Smooth muscle cell (in vitro differentiated cells): ENCODE measurements around the gene DLG5. TPM values are rescaled to one million over a fixed set of nuclear protein-coding genes. Genes with fewer than 3 reads are reported as not detected.

Experiments
- DNase-seq: peaks from one replicate; lab custom pipeline; 2025; ENCODE audit not compliant: unreplicated experiment; lab: John Stamatoyannopoulos, UW
- H2AFZ ChIP-seq: fragments of 200-600 bp; sonication (generic); 2 replicates; pipeline ENCODE4 v1.6.0; 2016; ENCODE audit warnings: antibody characterized with exemption, low read depth, mild to moderate bottlenecking
- H3F3A ChIP-seq: fragments of 200-600 bp; sonication (generic); 2 replicates; pipeline ENCODE4 v1.6.0; 2017; ENCODE audit warnings: antibody characterized with exemption, low read depth
- H3K27ac ChIP-seq: fragments of 200-600 bp; sonication (generic); 2 replicates; pipeline ENCODE4 v1.5.1; 2016; ENCODE audit warnings: low read depth, mild to moderate bottlenecking
- H3K27me3 ChIP-seq: fragments of 200-600 bp; sonication (generic); 2 replicates; pipeline ENCODE4 v1.6.1; 2016; ENCODE audit warnings: low read depth, mild to moderate bottlenecking
- H3K36me3 ChIP-seq: fragments of 200-600 bp; sonication (generic); 2 replicates; pipeline ENCODE4 v1.5.1; 2016; ENCODE audit warnings: low read depth
- H3K4me1 ChIP-seq: fragments of 200-600 bp; sonication (generic); 2 replicates; pipeline ENCODE4 v1.5.1; 2016; ENCODE audit warnings: low read depth
- H3K4me2 ChIP-seq: fragments of 200-600 bp; sonication (generic); 2 replicates; pipeline ENCODE4 v1.6.0; 2016; ENCODE audit warnings: mild to moderate bottlenecking
- H3K4me3 ChIP-seq: fragments of 200-600 bp; sonication (generic); 2 replicates; pipeline ENCODE4 v1.5.1; 2016; ENCODE audit warnings: mild to moderate bottlenecking
- H3K79me2 ChIP-seq: fragments of 200-600 bp; sonication (generic); 2 replicates; pipeline ENCODE4 v1.6.0; 2016; ENCODE audit warnings: low read depth, mild to moderate bottlenecking
- H3K9ac ChIP-seq: fragments of 200-600 bp; sonication (generic); 2 replicates; pipeline ENCODE4 v1.6.0; 2016; ENCODE audit warnings: low read depth
- H3K9me3 ChIP-seq: fragments of 200-600 bp; sonication (generic); replicated peaks from 2 replicates; pipeline ENCODE4 v1.5.1; 2016; ENCODE audit warnings: low read depth
- H4K20me1 ChIP-seq: fragments of 200-600 bp; sonication (generic); 2 replicates; pipeline ENCODE4 v1.6.0; 2016; ENCODE audit warnings: low read depth
- CTCF ChIP-seq: fragments of 200-600 bp; sonication (generic); IDR thresholded peaks from 2 replicates; pipeline ENCODE4 v1.5.1; 2017; ENCODE audit warnings: borderline replicate concordance, mild to moderate bottlenecking, antibody characterized with exemption; ENCODE audit not compliant: insufficient read depth, poor library complexity, severe bottlenecking
- WGBS: methylation state at CpG from one replicate; pipeline ENCODE4 v1.1.7; 2016; ENCODE audit warnings: low lambda C conversion rate; 5-methylcytosine and 5-hydroxymethylcytosine counted together
- polyA plus RNA-seq: library from polyadenylated mRNA; unstranded; fragments of >200 nt; fragmentation: Nextera tagmentation; extraction: Ambion mirVana; gene quantifications from 2 replicates; pipeline ENCODE4 v1.2.1, GENCODE V29; 2016
- total RNA-seq: library from RNA; depleted of rRNA; stranded (reverse); fragments of >200 nt; gene quantifications from 2 replicates; pipeline ENCODE4 v1.2.3, GENCODE V29; 2014

DLG5 gene
- total and polyA plus RNA-seq, 2 experiments from 2014 or later: 11.3 to 21.8 TPM

DNA sequence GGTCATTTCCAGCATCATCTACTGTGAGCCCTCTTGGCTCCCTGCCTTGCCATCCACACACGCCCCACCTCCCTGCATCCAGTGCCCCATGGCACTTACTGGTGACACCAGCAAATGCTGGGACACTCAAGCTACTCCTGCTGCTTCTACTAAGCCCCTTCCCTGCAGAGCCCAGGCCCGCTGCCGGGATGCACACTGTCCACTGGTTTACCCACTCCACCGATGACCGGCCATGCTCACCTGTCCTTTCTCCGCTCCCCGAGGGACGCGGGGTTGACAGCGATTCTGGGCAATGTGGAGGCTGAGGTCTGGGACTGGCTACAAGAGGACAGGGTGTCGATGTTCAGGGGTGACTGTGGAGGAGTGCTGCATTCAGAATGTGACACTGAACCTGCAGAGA is 110.2 kb downstream of the DLG5 start:
- Histone ChIP-seq H3K27ac (no peak overlapping the region), H3K4me3 (no peak overlapping the region), H3K4me2 (no peak overlapping the region), H3K9me3 (no peaks in the 10 kb centered on the region), H3K4me1 (no peaks in the 10 kb centered on the region), H3K27me3 (no peaks in the 10 kb centered on the region), H2AFZ (no peak overlapping the region), H3K36me3 (peaks cover 11% of the 10 kb centered on the region), H3K9ac (no peak overlapping the region), H3K79me2 (no peaks in the 10 kb centered on the region), H4K20me1 (no peaks in the 10 kb centered on the region), H3F3A (no peaks in the 10 kb centered on the region)
- DNase-seq: no peak
- TF ChIP-seq CTCF: no peak
- WGBS: 96% methylated on average over 11 of the region's 11 CpGs

GRCh38 chr10:77812741-77813140 is 113.8 kb downstream of the DLG5 start:
- no peaks in the 10 kb centered on the region for H3K36me3 ChIP-seq
- TF ChIP-seq CTCF: no peak
- 92% methylated on average over 6 of the region's 6 CpGs for WGBS

DNA sequence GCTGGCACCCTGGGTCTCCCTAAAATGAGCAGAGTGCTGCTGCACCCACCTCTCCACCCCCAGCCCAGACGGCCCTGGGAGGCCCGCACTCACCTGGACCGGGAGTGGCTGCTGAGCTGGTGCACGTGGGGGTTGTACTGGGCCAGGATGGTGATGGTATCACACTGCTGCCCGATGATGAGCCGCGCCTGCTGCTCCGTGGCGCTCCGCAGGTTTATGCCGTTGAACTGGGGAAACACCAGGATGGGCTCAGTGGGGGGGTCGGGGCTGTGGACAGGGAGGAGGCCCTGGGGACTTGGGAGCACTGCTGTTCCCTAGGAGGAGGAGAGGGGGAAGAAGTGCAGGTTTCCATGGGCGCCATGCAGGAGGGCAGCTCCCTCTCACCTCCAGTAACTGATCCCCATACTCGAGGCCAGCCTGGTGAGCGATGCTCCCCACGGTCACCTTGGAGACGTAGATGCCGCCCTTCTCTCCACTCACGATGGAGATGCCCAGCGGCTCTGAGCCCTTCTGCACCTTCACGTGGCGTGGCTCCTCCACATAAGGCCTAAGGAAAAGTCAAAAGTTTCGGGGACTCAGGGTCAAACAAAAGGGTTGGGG is 114.6 kb downstream of the DLG5 start:
- no peak overlapping the region for H3K4me2 ChIP-seq
- no peak overlapping the region for H2AFZ ChIP-seq
- no peak overlapping the region for H3K27ac ChIP-seq
- H3K36me3 ChIP-seq: no peaks in the 10 kb centered on the region
- TF ChIP-seq CTCF: no peak
- no peaks in the 10 kb centered on the region for H3K79me2 ChIP-seq
- no peaks in the 10 kb centered on the region for H3K27me3 ChIP-seq
- H3K9ac ChIP-seq: no peak overlapping the region
- no peaks in the 10 kb centered on the region for H4K20me1 ChIP-seq
- no peaks in the 10 kb centered on the region for H3K9me3 ChIP-seq
- no peaks in the 10 kb centered on the region for H3F3A ChIP-seq
- 98% methylated on average over 21 of the region's 23 CpGs for WGBS
- no peak overlapping the region for H3K4me3 ChIP-seq
- no peak for DNase-seq
- no peaks in the 10 kb centered on the region for H3K4me1 ChIP-seq

More at GRCh38 chr10:77812741-77813140, 113.8 kb downstream of the DLG5 start:
- no peak for DNase-seq
- Histone ChIP-seq H3F3A (no peaks in the 10 kb centered on the region), H3K9me3 (no peaks in the 10 kb centered on the region), H3K27me3 (no peaks in the 10 kb centered on the region), H2AFZ (no peak overlapping the region), H3K4me1 (no peaks in the 10 kb centered on the region), H3K27ac (no peak overlapping the region), H3K9ac (no peak overlapping the region), H3K4me2 (no peak overlapping the region), H4K20me1 (no peaks in the 10 kb centered on the region), H3K79me2 (no peaks in the 10 kb centered on the region), H3K4me3 (no peak overlapping the region)
